Islet precursor cell (in vitro differentiated cells): ENCODE measurements around the gene PRSS57.

ENCODE experiments used
- DNase-seq: peaks from one replicate; pipeline ENCODE4 v3.0.0-alpha.2; 2018

Gene PRSS57

DNA sequence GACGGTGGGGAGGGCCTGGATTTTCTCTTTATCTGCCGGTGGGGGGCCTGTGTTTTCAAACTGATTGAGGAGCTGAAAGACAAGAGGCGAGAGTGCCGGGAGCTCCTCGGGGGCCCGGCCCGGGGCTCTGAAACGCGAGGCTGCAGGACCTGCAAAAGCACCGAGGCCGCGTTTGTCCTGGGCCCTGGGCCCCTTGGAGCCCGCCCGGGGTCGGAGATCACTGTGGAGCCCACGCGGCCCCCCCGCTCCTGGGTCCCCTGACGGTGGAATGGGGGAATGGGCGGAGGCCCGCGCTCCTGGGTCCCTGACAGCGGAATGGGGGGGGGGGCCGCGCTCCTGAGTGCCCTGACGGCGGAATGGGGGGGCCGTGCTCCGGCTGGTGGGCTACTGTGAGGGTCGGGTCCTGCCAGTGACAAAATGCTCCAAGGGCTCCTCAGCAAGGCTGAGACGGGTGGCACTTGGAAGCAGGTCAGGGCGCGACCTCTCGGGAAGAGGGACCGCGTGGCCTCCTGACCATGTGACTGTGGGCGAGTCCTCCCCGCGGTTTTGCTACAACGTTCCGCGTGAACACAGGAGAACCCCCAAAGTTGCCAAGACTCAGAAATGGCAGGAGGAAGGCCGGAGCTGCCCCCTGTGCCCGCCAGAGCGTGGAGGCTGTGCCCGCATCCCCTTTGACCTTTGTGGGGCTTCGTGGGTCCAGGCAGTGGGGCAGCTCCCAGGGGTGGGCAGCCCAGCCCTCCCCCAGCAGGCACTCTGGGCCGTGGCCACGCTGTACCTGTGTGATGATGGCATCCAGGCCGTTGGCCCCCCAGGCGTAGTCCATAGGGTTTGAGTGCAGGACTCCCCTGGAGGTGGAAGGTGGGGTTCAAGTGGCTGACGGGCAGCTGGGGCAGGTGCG is 46.1 kb downstream of the PRSS57 start:
- DNase-seq, result no peak

DNA sequence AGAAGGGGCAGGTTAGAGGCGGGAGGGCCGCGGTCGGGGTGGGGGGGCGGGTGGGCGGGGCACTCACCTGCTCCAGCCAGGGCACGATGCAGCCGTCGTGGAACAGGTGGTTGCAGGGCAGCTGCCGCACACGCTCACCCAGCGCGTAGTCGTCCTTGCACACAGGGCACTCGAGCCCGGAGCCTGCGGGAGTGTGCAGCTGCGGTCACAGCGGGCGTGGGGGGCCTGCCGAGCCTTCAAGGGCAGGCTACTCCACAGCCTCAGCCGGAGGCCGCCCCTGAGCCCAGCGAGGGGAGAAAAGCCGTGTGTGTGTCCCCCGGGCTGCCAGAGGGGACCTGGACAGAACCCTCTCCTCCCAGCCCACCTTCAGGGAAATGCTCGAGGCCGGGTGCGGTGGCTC is 46.9 kb downstream of the PRSS57 start:
- DNase-seq, result peak; percentile 45

DNA sequence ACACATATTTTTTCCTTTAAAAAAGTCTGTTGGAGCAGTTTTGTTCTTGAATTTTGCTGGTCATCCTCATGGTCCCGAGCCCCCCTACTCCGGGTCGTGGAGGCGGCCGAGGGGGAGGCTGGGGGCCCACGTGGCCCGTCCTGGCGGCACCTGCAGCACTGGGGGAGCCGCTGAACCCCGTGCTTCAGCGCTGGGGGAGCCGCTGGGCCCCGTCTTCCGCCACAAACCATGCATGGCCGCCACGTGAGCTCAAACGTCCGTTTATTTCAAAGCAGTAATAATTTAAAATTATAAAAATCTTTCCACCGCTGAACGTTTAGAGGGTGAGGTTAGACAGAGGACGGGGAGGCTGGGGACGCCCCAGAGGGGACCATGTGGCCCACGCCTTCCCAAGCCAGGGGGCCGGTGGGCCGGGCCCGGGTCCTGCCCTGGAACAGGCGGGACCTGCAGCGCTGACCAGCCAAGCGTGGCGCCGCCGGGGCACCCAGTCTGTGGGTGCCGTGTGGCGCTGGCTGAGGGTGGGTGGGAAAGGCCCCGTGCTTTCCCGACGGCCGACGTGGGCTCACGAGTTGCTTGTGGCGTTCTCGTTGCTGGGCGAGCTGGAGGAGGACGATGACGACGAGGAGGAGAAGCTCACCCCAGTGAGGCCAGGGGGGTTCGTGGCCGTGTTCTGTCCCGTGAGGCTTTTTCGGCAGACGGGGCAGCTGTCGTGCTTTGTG is 47.5 kb downstream of the PRSS57 start:
- DNase-seq, result no peak

DNA sequence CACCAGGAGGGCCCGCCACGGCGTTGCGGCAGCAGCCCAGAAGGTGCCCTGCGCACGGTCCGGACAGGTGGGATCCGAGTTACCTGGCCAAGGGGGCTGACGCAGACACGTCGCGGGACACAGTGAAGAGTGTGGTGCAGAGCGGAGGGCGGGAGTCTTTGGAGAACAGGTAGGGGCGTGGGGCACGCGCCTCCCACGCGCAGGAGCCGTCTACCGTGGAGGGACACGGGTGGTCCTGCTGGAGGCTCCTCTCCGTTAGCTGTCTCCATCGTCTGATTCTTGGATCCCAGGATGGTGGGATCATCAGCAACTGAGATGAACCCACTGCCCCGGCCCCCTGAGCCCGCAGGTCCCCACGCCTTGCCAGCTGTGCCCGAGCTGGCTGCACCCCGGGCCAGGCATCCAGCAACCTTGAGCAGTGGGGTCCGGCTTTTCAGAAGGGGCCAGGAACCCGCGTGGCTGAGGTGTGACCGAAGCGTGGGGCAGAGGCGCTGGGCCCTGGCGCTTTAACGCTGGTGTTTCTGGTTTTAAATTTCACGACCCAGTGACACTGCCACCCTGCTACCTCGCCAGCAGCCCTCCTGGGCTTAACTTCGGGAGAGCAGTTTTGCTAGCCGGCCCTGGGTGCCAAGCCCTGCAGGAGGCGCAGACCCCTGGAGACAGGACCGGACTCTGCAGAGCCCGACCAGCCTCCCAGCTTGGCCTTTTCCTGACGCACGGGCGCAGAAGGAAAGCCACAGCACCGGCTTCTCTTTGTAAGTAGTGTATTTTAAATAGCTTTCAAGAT is 48.3 kb downstream of the PRSS57 start:
- DNase-seq, result no peak

DNA sequence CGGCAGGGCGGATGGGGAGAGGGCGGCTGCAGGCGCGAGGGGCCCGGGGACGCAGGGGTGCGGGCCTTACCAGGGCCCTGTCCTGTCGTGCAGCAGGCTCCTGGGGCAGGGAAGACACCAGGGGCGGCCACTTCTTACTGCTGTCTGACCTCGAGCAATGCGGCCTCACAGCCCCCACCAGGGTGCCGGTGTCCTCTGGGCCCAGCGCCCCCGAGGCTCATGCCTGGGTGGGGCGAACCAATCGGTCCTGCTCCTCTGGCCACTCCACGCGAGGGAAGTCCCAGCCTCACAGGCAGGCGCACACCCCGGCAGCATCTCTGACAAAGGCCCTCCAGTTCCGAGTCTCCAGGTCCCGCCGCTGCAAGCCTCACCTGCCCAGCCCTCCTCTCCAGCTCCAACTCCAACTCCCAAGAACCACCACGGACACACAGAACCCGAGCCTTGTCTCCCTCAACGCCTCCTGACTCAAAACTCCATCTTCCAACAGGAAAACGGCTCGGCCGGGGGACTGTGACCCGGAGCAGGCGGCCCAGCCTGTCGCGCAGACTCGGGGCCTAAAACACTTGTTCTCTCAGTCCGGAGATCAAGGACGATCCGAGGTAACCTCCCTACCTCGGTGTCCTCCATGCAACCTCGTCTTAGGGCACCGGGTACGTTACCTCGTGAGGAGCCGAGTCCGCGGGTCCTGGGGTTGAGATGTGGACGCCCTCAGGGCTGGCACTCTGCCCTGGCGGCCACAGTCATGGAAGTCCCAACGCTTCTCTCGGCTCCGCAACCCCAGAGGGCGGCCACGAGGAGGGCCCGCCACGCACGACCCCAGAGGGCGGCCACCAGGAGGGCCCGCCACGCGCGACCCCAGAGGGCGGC is 49.1 kb downstream of the PRSS57 start:
- no peak for DNase-seq

DNA sequence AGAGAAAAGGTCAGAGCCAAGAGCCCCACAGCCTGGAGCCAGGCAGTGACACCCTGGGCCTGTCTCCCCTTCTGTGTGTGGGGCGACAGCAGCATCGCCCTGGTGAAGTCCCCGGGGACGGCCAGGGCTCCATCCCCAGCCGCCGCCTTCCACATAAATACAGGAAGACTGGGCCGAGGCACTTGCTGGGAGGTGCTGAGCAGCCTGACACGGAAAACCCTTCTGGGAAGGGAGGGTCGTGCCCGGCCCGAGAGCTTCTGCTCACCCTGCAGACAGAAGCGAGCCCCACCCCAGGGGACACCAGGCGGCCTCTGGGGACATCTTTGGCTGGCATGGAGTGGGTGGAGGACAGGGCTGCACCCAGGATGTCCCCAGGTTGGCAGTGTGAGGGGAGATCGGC is 50.5 kb downstream of the PRSS57 start:
- no peak for DNase-seq

DNA sequence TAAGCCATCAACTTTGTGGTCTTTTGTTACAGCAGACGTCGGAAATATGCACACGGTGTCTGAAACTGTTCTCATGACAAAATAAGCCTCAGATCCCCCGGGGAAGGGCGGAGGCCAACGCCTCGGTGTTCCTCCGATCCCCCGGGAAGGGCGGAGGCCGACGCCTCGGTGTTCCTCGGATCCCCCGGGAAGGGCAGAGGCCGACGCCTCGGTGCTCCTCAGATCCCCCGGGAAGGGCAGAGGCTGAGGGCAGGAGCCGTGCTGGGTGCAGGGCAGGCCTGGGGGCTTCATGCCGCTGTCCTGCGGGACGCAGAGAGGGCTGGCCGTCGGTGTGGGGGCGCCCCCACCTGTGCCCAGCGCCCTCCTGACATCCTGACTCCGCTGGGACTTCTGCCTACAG is 50.9 kb downstream of the PRSS57 start:
- no peak for DNase-seq

DNA sequence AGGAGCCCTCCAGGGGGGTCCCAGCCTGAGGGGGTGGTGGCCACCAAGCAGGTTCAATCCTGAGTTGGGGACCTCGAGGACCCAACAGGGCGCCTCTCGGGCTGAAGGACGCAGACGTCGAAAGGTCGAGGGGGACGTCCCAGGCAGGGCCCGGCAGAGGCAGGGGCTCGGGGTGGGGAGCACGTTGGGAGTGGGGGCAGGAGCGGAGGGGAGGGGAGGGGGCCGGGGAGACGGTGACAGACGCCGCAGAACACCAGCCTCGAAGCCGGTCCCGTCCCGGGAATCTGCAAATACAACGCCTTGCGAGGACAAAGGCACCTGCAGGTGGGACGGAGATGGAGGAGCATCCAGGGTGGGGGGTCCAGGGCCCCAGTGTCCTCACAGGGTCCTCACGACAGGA is 51.5 kb downstream of the PRSS57 start:
- DNase-seq, result no peak

DNA sequence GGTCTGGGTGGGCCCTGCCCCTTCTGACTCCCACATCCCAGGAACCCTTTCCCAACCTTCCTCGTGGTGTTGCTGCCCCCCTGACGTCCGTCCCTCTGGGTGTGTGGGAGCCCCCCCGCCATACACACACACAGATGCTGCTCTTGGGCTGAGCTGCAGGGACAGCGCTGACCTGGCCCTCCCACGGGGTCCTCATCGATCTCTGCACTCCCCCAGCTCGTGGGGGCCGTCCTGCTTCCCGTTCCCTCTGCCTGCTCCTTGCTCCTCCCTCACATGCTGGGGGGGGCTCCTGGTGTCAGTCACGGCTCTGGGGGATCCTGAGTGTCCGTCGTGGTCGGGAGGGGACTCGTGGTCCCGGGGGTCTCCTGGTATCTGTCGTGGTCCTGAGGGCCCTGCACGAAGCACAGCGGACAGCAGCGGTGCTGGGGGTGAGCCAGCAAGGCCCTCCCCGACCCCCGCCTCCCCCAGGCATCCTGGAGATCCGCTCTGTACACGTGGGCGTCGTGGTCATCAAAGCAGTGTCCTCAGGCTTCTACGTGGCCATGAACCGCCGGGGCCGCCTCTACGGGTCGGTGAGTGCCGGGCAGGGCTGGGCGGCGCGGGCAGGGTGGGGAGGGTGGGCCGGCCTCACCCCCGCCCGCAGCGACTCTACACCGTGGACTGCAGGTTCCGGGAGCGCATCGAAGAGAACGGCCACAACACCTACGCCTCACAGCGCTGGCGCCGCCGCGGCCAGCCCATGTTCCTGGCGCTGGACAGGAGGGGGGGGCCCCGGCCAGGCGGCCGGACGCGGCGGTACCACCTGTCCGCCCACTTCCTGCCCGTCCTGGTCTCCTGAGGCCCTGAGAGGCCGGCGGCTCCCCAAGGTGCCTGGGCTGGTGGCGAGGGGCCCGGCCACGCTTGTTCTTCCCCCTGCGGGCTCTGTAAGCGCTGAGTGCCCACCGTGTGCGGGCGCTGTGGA is 52.2 kb downstream of the PRSS57 start:
- no peak for DNase-seq

DNA sequence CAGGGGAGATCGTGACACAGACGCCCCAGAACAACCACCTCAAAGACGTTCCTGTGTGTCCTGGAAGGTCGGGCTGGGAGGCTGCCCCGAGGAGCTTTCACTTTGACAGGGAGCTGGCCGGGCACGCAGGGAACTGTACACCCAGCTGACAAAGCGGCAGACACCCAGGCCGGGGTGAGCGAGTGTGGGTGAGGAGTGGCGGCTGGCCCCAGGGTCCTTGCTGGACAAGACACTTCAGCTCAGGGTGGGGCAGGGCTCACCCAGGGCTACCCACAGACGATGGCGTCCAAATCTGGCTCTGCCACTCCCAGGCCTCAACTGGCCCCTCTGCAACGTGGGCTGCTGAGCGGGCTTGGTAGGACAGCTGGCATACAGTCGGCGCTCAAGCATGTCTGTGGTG is 53.5 kb downstream of the PRSS57 start:
- DNase-seq, result no peak

DNA sequence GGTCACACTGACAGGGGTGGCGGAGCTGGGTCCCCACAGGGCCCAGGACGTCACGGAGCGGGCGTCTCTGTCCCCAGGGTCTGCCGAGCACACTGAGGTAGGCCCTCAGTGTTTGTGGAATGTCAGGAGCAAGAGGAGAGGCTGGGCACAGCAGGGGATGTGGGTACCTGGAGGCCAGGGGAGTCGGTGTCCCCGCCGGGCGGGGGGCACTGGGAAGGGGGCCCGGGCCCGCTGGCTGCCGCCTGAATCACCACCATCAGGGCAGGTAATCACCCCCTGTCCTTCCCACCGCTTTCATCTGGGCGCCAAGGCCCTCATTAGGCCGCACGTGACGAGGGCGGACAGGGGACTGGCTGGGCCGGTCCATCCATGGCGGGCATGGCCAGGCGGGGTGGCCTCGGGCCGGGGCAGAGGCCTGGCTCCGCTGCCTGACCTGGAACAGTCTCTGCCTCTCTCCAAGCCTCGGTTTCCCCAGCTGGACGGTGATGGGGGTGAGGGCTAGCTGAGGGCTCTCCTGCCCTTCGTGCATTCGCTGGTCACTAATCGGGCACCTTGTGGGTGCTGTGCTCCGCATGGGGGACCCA is 54.6 kb downstream of the PRSS57 start:
- DNase-seq, result no peak

DNA sequence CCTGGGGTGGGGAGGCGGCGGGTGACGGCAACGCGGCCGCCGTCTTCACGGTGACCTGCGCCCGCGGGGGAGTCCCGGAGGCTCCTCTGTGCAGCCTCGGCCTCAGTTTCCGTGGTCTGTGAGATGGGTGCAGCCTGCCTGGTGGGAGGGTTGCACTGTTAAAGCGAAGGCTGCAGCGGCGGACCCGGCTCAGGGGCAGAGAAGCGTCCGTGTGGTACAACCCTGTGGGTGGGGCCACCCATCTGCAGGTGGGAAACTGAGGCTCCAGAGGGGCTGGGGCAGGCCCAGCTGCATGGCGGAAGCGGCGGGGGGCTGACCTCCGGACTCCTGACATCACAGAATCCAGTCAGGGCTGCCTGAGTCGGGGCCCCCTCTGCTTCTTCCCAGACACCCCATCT is 55.1 kb downstream of the PRSS57 start:
- DNase-seq, result no peak

DNA sequence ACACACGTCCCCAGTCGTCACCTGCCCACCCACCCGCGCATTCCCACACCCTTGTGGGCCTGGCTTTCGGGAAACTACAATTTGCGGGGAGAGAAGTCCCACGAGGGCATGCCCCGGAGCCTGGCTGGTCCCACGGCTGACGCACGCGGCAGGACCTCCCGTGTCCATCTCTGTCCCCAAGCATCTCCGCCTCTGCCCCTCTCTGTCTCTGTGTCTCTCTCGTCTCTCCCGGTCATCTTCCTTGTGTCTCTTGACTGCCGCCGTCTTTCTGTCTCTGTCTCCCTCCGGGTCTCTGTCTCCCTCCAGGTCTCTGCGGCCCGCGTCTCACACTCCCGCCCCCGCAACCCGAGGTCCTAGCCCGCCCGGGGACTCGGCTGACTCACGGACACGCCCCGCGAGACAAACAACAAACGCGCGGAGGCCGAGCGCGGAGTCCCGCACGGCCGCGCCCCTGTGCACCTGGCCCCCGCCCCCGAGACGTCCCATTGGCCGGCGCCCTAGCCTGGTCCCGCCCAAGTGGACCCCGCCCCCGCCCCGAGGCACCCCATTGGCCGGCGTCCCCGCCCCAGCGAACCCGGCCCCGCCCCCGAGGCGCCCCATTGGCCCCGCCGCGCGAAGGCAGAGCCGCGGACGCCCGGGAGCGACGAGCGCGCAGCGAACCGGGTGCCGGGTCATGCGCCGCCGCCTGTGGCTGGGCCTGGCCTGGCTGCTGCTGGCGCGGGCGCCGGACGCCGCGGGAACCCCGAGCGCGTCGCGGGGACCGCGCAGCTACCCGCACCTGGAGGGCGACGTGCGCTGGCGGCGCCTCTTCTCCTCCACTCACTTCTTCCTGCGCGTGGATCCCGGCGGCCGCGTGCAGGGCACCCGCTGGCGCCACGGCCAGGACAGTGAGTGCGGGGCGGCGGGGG is 55.7 kb downstream of the PRSS57 start, which contains the start of gene FGF22:
Gene FGF22, plus strand, starts transcription at position 627 of the 908 bp plus-strand sequence. Its CDS starts 47 bp downstream, at position 674.
- peak; percentile 97 for DNase-seq

DNA sequence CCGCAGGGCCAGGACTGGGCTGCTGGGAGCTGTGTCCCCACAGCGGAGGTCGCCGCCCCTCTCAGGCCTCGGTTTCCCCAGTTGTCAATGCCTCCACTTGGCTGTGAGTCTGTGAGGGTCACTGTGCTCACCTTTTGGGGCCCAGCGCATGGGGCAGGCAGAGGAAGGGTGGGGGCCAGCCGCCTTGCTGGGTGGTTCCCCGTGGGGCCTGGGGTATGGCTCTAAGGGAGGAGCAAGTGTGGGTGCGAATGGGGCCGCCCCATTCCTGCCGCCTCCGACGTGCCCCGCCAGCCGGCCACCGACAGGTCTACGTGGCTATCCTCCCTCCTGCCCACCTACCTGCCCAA is 56.4 kb downstream of the PRSS57 start:
- DNase-seq, result no peak
